ENCODE measurements around the gene GPR42. TPM values are rescaled to one million over a fixed set of nuclear protein-coding genes. Genes with fewer than 3 reads are reported as not detected.
A peak's percentile ranks its signal among the peaks of the same experiment; 100 is the strongest.

Gene GPR42
- under 1 TPM in 2 of 3 donors, not detected in 1; 0.21 to 0.25 TPM for total RNA-seq

- Mint-ChIP-seq H3K4me1 (ENCODE audit: low read depth) (peaks cover 5% of the 10 kb centered on the region), H3K4me3 (no peak within 1 kb of the TSS), H3K27me3 (ENCODE audit: low read depth) (peaks cover 7% of the 10 kb centered on the region), H3K9me3 (no peaks in the 10 kb centered on the region), H3K36me3 (ENCODE audit: insufficient read depth) (no peaks in the 10 kb centered on the region)
- DNase-seq (no peak), ATAC-seq (no peak)
Observed at GRCh38 chr19:35370722-35371121, at the start of gene GPR42. Gene GPR42 (plus strand): TSS chr19:35371068. CDS start chr19:35371360, 292 bp downstream.

DNA sequence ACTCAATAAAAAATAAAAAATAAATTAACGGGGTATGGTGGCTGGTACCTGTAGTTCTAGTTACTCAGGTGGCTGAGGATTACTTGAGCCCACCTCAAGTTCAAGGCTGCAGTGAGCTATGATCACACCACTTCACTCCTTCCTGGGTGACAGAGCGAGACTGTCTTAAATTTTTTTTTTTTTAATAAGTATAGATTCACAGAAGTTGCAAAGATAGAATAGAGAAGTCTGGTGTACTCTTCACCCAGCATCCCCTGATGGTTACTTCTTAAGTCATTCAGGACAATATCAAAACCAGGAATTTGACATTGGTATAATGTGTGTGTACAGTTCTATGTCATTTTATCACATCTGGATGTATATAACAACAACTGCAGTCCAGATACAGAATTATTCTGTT lies 49.6 kb upstream of the GPR42 start:
- Mint-ChIP-seq H3K27me3 (ENCODE audit: low read depth) (peaks cover 7% of the 10 kb centered on the region), H3K4me3 (no peak overlapping the region), H3K4me1 (ENCODE audit: low read depth) (peaks cover 9% of the 10 kb centered on the region), H3K9me3 (peaks cover 5% of the 10 kb centered on the region), H3K36me3 (ENCODE audit: insufficient read depth) (no peaks in the 10 kb centered on the region)
- DNase-seq (no peak), ATAC-seq (no peak)

GRCh38 chr19:35322014-35322413 lies 48.9 kb upstream of the GPR42 start:
- H3K9me3 Mint-ChIP-seq = peaks cover 5% of the 10 kb centered on the region
- H3K4me3 Mint-ChIP-seq = no peak overlapping the region
- ATAC-seq = no peak
- DNase-seq = no peak
- H3K27me3 Mint-ChIP-seq (ENCODE audit: low read depth) = peaks cover 7% of the 10 kb centered on the region
- no peaks in the 10 kb centered on the region for H3K36me3 Mint-ChIP-seq (ENCODE audit: insufficient read depth)
- H3K4me1 Mint-ChIP-seq (ENCODE audit: low read depth) = peaks cover 9% of the 10 kb centered on the region

- peaks cover 8% of the 10 kb centered on the region for H3K4me1 Mint-ChIP-seq (ENCODE audit: low read depth)
- H3K9me3 Mint-ChIP-seq = no peaks in the 10 kb centered on the region
- DNase-seq (no peak), ATAC-seq (no peak)
- no peaks in the 10 kb centered on the region for H3K36me3 Mint-ChIP-seq (ENCODE audit: insufficient read depth)
- peaks cover 8% of the 10 kb centered on the region for H3K27me3 Mint-ChIP-seq (ENCODE audit: low read depth)
- no peak overlapping the region for H3K4me3 Mint-ChIP-seq
Observed at GRCh38 chr19:35327642-35328041, 43.2 kb upstream of the GPR42 start.

DNA sequence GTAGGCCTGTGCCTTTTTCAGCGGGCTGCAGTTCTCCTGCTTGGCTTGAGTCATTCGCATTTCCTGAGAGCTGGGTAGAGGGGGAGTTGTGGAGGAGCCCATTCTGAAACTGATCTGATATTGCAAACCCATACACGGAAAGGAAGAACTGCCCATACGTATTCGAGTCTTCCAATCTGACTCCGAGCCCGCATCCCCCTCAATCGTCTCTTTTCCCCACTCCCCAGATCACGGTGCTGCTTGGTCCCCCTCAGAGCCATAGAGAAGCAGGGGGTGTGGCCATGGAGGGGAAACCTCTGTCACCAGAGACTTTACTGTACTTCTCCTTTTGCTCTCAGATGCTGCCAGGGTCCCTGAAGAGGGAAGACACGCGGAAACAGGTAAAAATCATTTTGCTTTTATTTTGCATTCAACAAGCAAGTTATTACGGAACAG lies 42.0 kb upstream of the GPR42 start, which contains the start of gene CD22:
Gene CD22, plus strand, starts transcription at position 337 of the 435 bp plus-strand sequence. CDS start 2,854 bp downstream, outside the sequence.
- ATAC-seq = peak in 1 of 2 donors; percentile 34
- Mint-ChIP-seq H3K4me3 (peak within 1 kb of the TSS; percentile 63), H3K9me3 (no peaks in the 10 kb centered on the region), H3K27me3 (ENCODE audit: low read depth) (peaks cover 11% of the 10 kb centered on the region), H3K4me1 (ENCODE audit: low read depth) (peaks cover 16% of the 10 kb centered on the region), H3K36me3 (ENCODE audit: insufficient read depth) (no peaks in the 10 kb centered on the region)
- DNase-seq = no peak

DNA sequence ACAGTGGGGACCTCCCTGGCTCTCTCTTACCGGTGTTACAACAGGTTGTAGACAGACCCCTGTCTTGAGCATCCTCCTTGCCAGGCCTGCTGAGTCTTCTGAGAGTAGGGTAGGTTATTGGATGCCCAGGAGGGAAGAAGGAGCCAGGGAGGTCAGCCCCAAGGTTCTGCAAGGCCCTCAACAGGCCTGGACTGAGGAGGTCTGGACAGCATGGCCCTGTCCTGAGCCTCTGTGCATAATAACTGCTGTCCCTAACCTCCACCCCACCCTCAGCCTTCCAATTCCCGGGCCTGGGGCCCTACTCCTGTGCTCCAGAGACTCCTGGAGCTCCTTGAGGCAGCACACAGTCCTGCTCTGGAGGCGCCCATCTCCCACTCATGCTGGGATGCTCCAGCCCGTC lies 41.5 kb upstream of the GPR42 start:
- Mint-ChIP-seq H3K36me3 (ENCODE audit: insufficient read depth) (no peaks in the 10 kb centered on the region), H3K4me1 (ENCODE audit: low read depth) (peaks cover 18% of the 10 kb centered on the region), H3K4me3 (peak overlapping the region; percentile 63), H3K9me3 (no peaks in the 10 kb centered on the region), H3K27me3 (ENCODE audit: low read depth) (peaks cover 11% of the 10 kb centered on the region)
- no peak for ATAC-seq
- no peak for DNase-seq

- peaks cover 11% of the 10 kb centered on the region for H3K27me3 Mint-ChIP-seq (ENCODE audit: low read depth)
- no peaks in the 10 kb centered on the region for H3K36me3 Mint-ChIP-seq (ENCODE audit: insufficient read depth)
- no peak for ATAC-seq
- DNase-seq = no peak
- H3K4me1 Mint-ChIP-seq (ENCODE audit: low read depth) = peaks cover 20% of the 10 kb centered on the region
- peak overlapping the region; percentile 69 for H3K4me3 Mint-ChIP-seq
- no peaks in the 10 kb centered on the region for H3K9me3 Mint-ChIP-seq
Observed at GRCh38 chr19:35330475-35330874, 40.4 kb upstream of the GPR42 start.

- DNase-seq (no peak), ATAC-seq (no peak)
- no peaks in the 10 kb centered on the region for H3K36me3 Mint-ChIP-seq (ENCODE audit: insufficient read depth)
- no peak overlapping the region for H3K4me3 Mint-ChIP-seq
- H3K9me3 Mint-ChIP-seq = no peaks in the 10 kb centered on the region
- peaks cover 11% of the 10 kb centered on the region for H3K27me3 Mint-ChIP-seq (ENCODE audit: low read depth)
- peaks cover 22% of the 10 kb centered on the region for H3K4me1 Mint-ChIP-seq (ENCODE audit: low read depth)
Observed at GRCh38 chr19:35331551-35332214, 39.2 kb upstream of the GPR42 start.

DNA sequence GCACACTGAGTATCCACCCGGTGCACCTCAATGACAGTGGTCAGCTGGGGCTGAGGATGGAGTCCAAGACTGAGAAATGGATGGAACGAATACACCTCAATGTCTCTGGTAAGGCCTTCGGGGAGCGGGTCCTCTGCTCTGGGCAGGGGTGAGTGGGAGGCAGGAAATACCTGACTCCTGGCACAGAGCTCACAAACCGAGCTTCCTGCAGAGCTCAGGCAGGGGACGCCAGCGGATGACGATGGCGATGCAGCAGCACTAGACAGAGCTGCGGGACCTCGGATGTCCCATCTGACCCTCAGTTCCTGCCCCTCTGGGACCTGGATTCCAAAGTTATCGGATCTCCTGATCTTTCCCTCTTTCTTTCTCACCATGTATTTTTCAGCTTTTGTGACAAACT lies 38.1 kb upstream of the GPR42 start:
- DNase-seq = peak; percentile 19
- Mint-ChIP-seq H3K36me3 (ENCODE audit: insufficient read depth) (no peaks in the 10 kb centered on the region), H3K27me3 (ENCODE audit: low read depth) (peaks cover 11% of the 10 kb centered on the region), H3K4me1 (ENCODE audit: low read depth) (peaks cover 22% of the 10 kb centered on the region), H3K9me3 (no peaks in the 10 kb centered on the region), H3K4me3 (peak overlapping the region; percentile 38)
- peak; percentile 71 to 80 for ATAC-seq

DNA sequence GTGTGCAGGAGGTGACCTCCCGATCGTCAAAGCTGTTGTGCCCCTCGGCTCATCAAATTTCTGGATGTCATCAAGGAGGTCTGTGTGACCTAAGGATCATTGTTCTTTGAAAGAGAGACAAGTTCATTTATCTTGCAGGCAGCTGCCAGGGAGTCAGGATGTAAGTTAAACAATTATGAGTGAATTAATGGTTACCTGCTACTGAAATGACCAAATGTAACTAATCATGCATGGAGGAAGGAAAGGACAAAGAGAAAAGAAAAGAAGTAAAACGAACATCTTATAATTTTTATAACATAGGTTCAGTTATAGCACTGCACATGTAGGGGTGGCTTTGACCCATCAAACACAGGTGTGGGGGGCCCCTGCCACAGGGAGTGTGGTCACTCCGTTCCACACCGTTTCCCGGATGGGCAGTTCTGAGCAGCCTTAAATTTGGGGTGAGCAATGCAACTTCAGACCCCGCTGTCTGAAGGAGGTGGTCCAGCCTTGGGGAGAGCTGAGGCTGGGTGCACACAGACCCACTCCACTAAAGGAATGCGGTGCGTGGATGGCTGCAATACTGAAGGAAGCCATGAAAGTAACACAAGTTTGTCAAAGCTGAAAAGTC lies 36.6 kb upstream of the GPR42 start:
- Mint-ChIP-seq H3K27me3 (ENCODE audit: low read depth) (peaks cover 11% of the 10 kb centered on the region), H3K4me3 (no peak overlapping the region), H3K36me3 (ENCODE audit: insufficient read depth) (no peaks in the 10 kb centered on the region), H3K9me3 (no peaks in the 10 kb centered on the region), H3K4me1 (ENCODE audit: low read depth) (peaks cover 16% of the 10 kb centered on the region)
- DNase-seq = no peak
- ATAC-seq = no peak

DNA sequence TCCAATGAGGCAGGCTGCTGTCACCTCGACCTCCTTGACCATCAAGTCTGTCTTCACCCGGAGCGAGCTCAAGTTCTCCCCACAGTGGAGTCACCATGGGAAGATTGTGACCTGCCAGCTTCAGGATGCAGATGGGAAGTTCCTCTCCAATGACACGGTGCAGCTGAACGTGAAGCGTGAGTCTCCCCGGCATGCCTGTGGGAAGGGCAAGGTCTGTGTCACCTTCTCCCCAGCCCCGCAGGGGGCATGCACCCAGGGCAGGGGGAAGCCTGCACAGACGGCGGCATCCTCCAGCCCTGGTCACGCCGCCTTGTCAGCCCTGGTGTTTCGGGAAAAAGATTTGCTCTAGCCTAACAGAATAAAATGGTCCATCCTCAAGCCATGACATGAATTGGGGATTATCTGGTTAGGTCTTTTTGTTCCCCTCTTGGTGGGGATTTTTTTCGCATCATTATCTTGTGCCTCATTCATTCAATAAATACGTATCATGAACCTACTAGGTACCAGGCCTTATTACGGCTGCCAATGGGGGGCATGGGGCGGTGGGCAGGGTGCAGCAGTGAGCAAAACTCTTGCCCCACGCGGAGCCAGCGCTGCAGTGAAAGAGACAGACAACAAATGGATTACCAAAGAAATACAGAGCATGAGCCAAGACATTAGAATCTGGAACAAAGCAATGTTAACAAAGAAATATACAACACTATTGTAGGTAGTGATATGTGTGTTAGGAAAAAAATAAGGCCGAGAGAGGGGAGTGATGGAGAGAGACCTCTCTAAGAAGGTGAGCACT lies 34.5 kb upstream of the GPR42 start:
- Mint-ChIP-seq H3K4me3 (no peak overlapping the region), H3K9me3 (no peaks in the 10 kb centered on the region), H3K4me1 (ENCODE audit: low read depth) (peaks cover 16% of the 10 kb centered on the region), H3K36me3 (ENCODE audit: insufficient read depth) (no peaks in the 10 kb centered on the region), H3K27me3 (ENCODE audit: low read depth) (peaks cover 3% of the 10 kb centered on the region)
- DNase-seq (no peak), ATAC-seq (no peak)

DNA sequence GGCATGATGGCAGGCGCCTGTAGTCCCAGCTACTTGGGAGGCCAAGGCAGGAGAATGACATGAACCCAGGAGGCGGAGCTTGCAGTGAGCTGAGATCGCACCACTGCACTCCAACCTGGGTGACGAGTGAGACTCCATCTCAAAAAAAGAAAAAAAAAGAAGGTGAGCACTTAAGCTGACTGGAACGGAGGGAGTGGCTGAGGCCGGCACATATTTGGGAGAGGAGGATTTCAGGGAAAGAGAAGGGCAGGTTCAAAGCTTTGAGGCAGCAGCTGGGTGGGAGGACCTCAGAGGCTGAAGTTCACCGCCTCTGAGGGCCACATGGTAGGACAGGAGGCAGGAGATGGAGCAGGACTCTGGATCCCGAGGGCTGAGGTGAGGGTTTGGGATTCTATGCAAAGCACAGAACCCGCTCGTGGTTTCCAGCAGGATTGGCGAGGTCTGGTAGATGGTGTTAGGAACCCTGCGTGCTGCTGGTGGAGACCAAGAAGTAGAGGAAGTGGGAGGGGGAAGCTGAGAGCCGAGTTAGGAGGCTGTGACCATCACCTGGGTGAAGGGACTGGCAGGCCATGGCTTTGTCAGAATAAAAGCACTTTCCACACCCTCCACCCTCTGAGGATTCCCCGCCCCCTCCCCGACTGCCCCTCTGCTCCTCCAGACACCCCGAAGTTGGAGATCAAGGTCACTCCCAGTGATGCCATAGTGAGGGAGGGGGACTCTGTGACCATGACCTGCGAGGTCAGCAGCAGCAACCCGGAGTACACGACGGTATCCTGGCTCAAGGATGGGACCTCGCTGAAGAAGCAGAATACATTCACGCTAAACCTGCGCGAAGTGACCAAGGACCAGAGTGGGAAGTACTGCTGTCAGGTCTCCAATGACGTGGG lies 33.5 kb upstream of the GPR42 start:
- DNase-seq (no peak), ATAC-seq (no peak)
- Mint-ChIP-seq H3K4me1 (ENCODE audit: low read depth) (peaks cover 16% of the 10 kb centered on the region), H3K9me3 (no peaks in the 10 kb centered on the region), H3K36me3 (ENCODE audit: insufficient read depth) (no peaks in the 10 kb centered on the region), H3K4me3 (no peak overlapping the region), H3K27me3 (ENCODE audit: low read depth) (peaks cover 3% of the 10 kb centered on the region)

DNA sequence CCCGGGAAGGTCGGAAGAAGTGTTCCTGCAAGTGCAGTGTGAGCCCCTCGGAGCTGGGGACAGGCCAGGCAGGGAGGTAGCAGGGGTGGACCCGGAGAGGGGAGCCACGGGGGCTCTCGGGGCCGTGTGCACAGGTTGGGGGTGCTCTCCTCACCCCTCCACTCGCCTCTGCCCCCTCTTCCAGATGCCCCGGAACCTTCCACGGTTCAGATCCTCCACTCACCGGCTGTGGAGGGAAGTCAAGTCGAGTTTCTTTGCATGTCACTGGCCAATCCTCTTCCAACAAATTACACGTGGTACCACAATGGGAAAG lies 32.9 kb upstream of the GPR42 start:
- Mint-ChIP-seq H3K36me3 (ENCODE audit: insufficient read depth) (no peaks in the 10 kb centered on the region), H3K27me3 (ENCODE audit: low read depth) (peaks cover 3% of the 10 kb centered on the region), H3K9me3 (no peaks in the 10 kb centered on the region), H3K4me1 (ENCODE audit: low read depth) (peaks cover 11% of the 10 kb centered on the region), H3K4me3 (no peak overlapping the region)
- DNase-seq (no peak), ATAC-seq (no peak)

DNA sequence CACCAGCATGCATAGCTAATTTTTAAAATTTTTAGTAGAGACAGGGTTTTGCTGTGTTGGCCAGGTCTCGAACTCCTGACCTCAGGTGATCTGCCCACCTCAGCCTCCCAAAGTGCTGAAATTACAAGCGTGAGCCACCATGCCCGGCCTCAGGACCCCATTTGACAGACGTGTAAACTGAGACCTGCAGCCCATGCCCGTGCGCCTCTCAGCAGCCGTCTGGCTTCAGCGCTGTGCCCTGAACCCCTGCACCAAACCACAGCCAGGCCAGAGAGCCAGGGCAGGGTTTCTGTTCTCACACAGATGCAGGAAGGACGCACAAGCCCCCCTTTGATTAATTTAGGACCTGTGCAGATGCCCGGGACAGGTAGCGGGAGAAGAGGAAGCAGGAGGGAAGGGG lies 30.4 kb upstream of the GPR42 start:
- no peak for DNase-seq
- H3K4me1 Mint-ChIP-seq (ENCODE audit: low read depth) = peaks cover 2% of the 10 kb centered on the region
- no peak overlapping the region for H3K4me3 Mint-ChIP-seq
- no peak for ATAC-seq
- H3K9me3 Mint-ChIP-seq = no peaks in the 10 kb centered on the region
- no peaks in the 10 kb centered on the region for H3K27me3 Mint-ChIP-seq (ENCODE audit: low read depth)
- no peaks in the 10 kb centered on the region for H3K36me3 Mint-ChIP-seq (ENCODE audit: insufficient read depth)
